Neuronal stem cell (in vitro differentiated cells): ENCODE results near the gene CENPO.

ENCODE experiments used
- DNase-seq: peaks from one replicate; pipeline ENCODE4 v3.0.0-alpha.2; 2013; ENCODE audit warnings: low spot score
- H2AFZ ChIP-seq: one replicate; pipeline ENCODE4 v1.6.1; 2013; ENCODE audit warnings: mild to moderate bottlenecking, low read length, inconsistent platforms
- H2AK5ac ChIP-seq: 2 replicates; pipeline ENCODE4 v1.6.1; 2013; ENCODE audit warnings: low read depth, mild to moderate bottlenecking, inconsistent platforms, low read length, moderate library complexity, mixed read lengths
- H2BK120ac ChIP-seq: 2 replicates; pipeline ENCODE4 v1.6.1; 2013; ENCODE audit warnings: low read depth, mild to moderate bottlenecking, inconsistent platforms, low read length, moderate library complexity, mixed read lengths
- H2BK12ac ChIP-seq: one replicate; pipeline ENCODE4 v1.6.1; 2013; ENCODE audit warnings: low read length, inconsistent platforms
- H2BK15ac ChIP-seq: 2 replicates; pipeline ENCODE4 v1.6.1; 2013; ENCODE audit warnings: mild to moderate bottlenecking, low read length, inconsistent platforms, mixed read lengths
- H2BK5ac ChIP-seq: one replicate; pipeline ENCODE4 v1.6.1; 2013; ENCODE audit warnings: inconsistent platforms, mild to moderate bottlenecking, low read length, moderate library complexity
- H3K14ac ChIP-seq: one replicate; pipeline ENCODE4 v1.6.1; 2013; ENCODE audit warnings: low read length, inconsistent platforms
- H3K18ac ChIP-seq: 2 replicates; pipeline ENCODE4 v1.6.1; 2013; ENCODE audit warnings: low read length, inconsistent platforms
- H3K23ac ChIP-seq: 2 replicates; pipeline ENCODE4 v1.6.1; 2013; ENCODE audit warnings: low read depth, mild to moderate bottlenecking, mixed read lengths, low read length, inconsistent platforms; ENCODE audit not compliant: poor library complexity
- H3K27ac ChIP-seq: replicated peaks from 3 replicates; pipeline ENCODE4 v1.5.1; 2013; ENCODE audit warnings: low read length, inconsistent platforms
- H3K27me3 ChIP-seq, 3 experiments: 2 replicates each; pipeline ENCODE4 v1.6.1; 2013; ENCODE audit warnings: low read length in 3 of 3, mild to moderate bottlenecking in 2 of 3, inconsistent platforms in 1 of 3, low read depth in 1 of 3, mixed read lengths in 1 of 3, moderate library complexity in 1 of 3; ENCODE audit not compliant: control insufficient read depth in 3 of 3, insufficient read depth in 3 of 3
- H3K36me3 ChIP-seq, 2 donors: replicated peaks in 1 of 2; 2 replicates each; pipeline ENCODE4 v1.6.1; 2013; ENCODE audit warnings: low read length in 2 of 2; ENCODE audit not compliant: control insufficient read depth in 2 of 2, insufficient read depth in 2 of 2
- H3K4ac ChIP-seq: 2 replicates; pipeline ENCODE4 v1.6.1; 2013; ENCODE audit warnings: inconsistent platforms, mild to moderate bottlenecking, low read length, moderate library complexity
- H3K4me1 ChIP-seq, 2 donors: 1 replicate in 1 of 2; 2 replicates in 1 of 2; pipeline ENCODE4 v1.6.1; 2013; ENCODE audit warnings: low read length in 2 of 2, low read depth in 1 of 2; ENCODE audit not compliant: control insufficient read depth in 2 of 2, insufficient read depth in 1 of 2
- H3K4me2 ChIP-seq: one replicate; pipeline ENCODE4 v1.6.1; 2013; ENCODE audit warnings: mild to moderate bottlenecking, low read length, inconsistent platforms; ENCODE audit not compliant: insufficient read depth, poor library complexity, severe bottlenecking
- H3K4me3 ChIP-seq, 2 donors: 2 replicates each; pipeline ENCODE4 v1.5.1; 2013; ENCODE audit warnings: low read length in 2 of 2, mild to moderate bottlenecking in 2 of 2, inconsistent platforms in 1 of 2, moderate library complexity in 1 of 2
- H3K79me1 ChIP-seq: one replicate; pipeline ENCODE4 v1.6.1; 2013; ENCODE audit warnings: low read depth, mild to moderate bottlenecking, inconsistent platforms, low read length, moderate library complexity
- H3K9ac ChIP-seq: one replicate; pipeline ENCODE4 v1.6.1; 2013; ENCODE audit warnings: mild to moderate bottlenecking, low read depth, low read length, inconsistent platforms; ENCODE audit not compliant: poor library complexity
- H3K9me3 ChIP-seq, 2 donors: replicated peaks in 1 of 2; 2 replicates each; pipeline versions ENCODE3 to v1.6.1; 2013; ENCODE audit warnings: low read length in 2 of 2, mild to moderate bottlenecking in 2 of 2, inconsistent platforms in 1 of 2, low read depth in 1 of 2, mixed read lengths in 1 of 2, moderate library complexity in 1 of 2; ENCODE audit not compliant: control insufficient read depth in 2 of 2, insufficient read depth in 1 of 2
- H4K8ac ChIP-seq: one replicate; pipeline ENCODE4 v1.6.1; 2013; ENCODE audit warnings: low read depth, mild to moderate bottlenecking, inconsistent platforms, low read length, moderate library complexity
- H4K91ac ChIP-seq: one replicate; pipeline ENCODE4 v1.6.1; 2013; ENCODE audit warnings: low read length, low read depth, mild to moderate bottlenecking, inconsistent platforms; ENCODE audit not compliant: poor library complexity
- WGBS, 2 donors: extraction: QIAGEN DNeasy Blood & Tissue Kit; methylation state at CpG; one replicate each; pipeline ENCODE4 v1.1.7; 2013; ENCODE audit warnings: missing lambda C conversion rate in 2 of 2, mixed read lengths in 1 of 2; ENCODE audit not compliant: insufficient read length in 2 of 2, insufficient replicate concordance in 1 of 2; ENCODE audit errors: extremely low coverage in 2 of 2; 5-methylcytosine and 5-hydroxymethylcytosine counted together

CENPO gene

GRCh38 chr2:24761866-24762265 lies 31.4 kb upstream of the CENPO start:
- H3K18ac ChIP-seq = no peak overlapping the region
- H3K23ac ChIP-seq = no peak overlapping the region
- no peak overlapping the region for H2BK12ac ChIP-seq
- no peaks in the 10 kb centered on the region for H3K79me1 ChIP-seq
- H2BK15ac ChIP-seq = no peak overlapping the region
- H3K9me3 ChIP-seq = peaks cover 0 to 6% of the 10 kb centered on the region in 2 donors
- H4K8ac ChIP-seq = no peak overlapping the region
- H2AFZ ChIP-seq = no peak overlapping the region
- H3K4me1 ChIP-seq = peaks cover 0 to 3% of the 10 kb centered on the region in 2 donors
- H3K4me2 ChIP-seq = no peak overlapping the region
- no peak overlapping the region for H4K91ac ChIP-seq
- WGBS, 2 donors = no CpG with 5 or more reads among the region's 5 CpGs
- H2BK5ac ChIP-seq = no peak overlapping the region
- H2AK5ac ChIP-seq = no peak overlapping the region
- H3K4me3 ChIP-seq = no peak overlapping the region
- H3K27me3 ChIP-seq = no peaks in the 10 kb centered on the region
- H3K9ac ChIP-seq = no peak overlapping the region
- no peak for DNase-seq
- H2BK120ac ChIP-seq = no peak overlapping the region
- no peak overlapping the region for H3K4ac ChIP-seq
- no peak overlapping the region for H3K27ac ChIP-seq
- H3K36me3 ChIP-seq = peaks cover 8 to 67% of the 10 kb centered on the region in 2 donors
- H3K14ac ChIP-seq = no peak overlapping the region

DNA sequence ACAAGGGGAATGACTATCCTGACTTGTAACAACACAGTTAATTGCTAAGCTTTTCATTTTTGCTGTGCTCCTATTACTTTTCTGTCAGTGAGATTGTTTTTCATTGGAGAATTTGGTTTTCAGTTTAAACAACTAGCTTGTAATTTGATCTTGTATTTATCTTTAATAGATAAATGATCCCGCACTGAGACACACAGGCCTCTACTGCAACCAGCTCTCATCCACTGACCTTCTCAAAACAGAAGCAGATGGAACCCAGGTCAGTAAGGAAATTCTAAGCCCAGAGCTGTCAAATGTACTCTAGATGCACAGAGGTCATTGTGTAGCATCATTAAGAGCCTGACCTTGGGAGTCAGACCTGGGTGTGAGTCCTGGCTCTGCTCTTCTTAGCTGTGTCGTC lies 30.7 kb upstream of the CENPO start:
- no peaks in the 10 kb centered on the region for H3K79me1 ChIP-seq
- no peak overlapping the region for H2BK5ac ChIP-seq
- no peaks in the 10 kb centered on the region for H3K27me3 ChIP-seq
- H3K4ac ChIP-seq = no peak overlapping the region
- H2BK12ac ChIP-seq = no peak overlapping the region
- H3K4me2 ChIP-seq = no peak overlapping the region
- H4K91ac ChIP-seq = no peak overlapping the region
- H3K27ac ChIP-seq = no peak overlapping the region
- no peak overlapping the region for H3K9ac ChIP-seq
- H3K36me3 ChIP-seq = peaks cover 8 to 67% of the 10 kb centered on the region in 2 donors
- no peak overlapping the region for H2BK15ac ChIP-seq
- WGBS, 2 donors = no CpG with 5 or more reads among the region's 2 CpGs
- no peak overlapping the region for H3K14ac ChIP-seq
- H2AK5ac ChIP-seq = no peak overlapping the region
- peaks cover 0 to 3% of the 10 kb centered on the region in 2 donors for H3K4me1 ChIP-seq
- no peak for DNase-seq
- H3K18ac ChIP-seq = no peak overlapping the region
- H2AFZ ChIP-seq = no peak overlapping the region
- no peak overlapping the region for H3K4me3 ChIP-seq
- H2BK120ac ChIP-seq = no peak overlapping the region
- peaks cover 0 to 6% of the 10 kb centered on the region in 2 donors for H3K9me3 ChIP-seq
- H3K23ac ChIP-seq = no peak overlapping the region
- H4K8ac ChIP-seq = no peak overlapping the region

GRCh38 chr2:24763843-24764242 lies 29.4 kb upstream of the CENPO start:
- Histone ChIP-seq H3K4ac (no peak overlapping the region), H4K91ac (no peak overlapping the region), H3K18ac (no peak overlapping the region), H2BK15ac (no peak overlapping the region), H2BK120ac (no peak overlapping the region), H2AFZ (no peak overlapping the region), H4K8ac (no peak overlapping the region), H3K36me3 (peaks cover 6 to 67% of the 10 kb centered on the region in 2 donors), H3K9ac (no peak overlapping the region), H3K79me1 (no peaks in the 10 kb centered on the region), H3K9me3 (peaks cover 0 to 6% of the 10 kb centered on the region in 2 donors), H3K27ac (no peak overlapping the region), H3K14ac (no peak overlapping the region), H2AK5ac (no peak overlapping the region), H2BK12ac (no peak overlapping the region), H3K4me1 (peaks cover 0 to 3% of the 10 kb centered on the region in 2 donors), H3K27me3 (no peaks in the 10 kb centered on the region), H3K4me3 (no peak overlapping the region), H3K4me2 (no peak overlapping the region), H3K23ac (no peak overlapping the region), H2BK5ac (no peak overlapping the region)
- WGBS, 2 donors = no CpG with 5 or more reads among the region's 4 CpGs
- DNase-seq = no peak

GRCh38 chr2:24766609-24767008 lies 26.6 kb upstream of the CENPO start:
- Histone ChIP-seq H4K8ac (no peak overlapping the region), H3K9ac (no peak overlapping the region), H3K18ac (no peak overlapping the region), H3K4ac (no peak overlapping the region), H2BK12ac (no peak overlapping the region), H3K14ac (no peak overlapping the region), H3K27ac (no peak overlapping the region), H3K27me3 (no peaks in the 10 kb centered on the region), H3K4me1 (peaks cover 0 to 3% of the 10 kb centered on the region in 2 donors), H3K36me3 (peaks cover 10 to 61% of the 10 kb centered on the region in 2 donors), H2BK15ac (no peak overlapping the region), H3K9me3 (peaks cover 2 to 11% of the 10 kb centered on the region in 2 donors), H3K4me2 (no peak overlapping the region), H3K4me3 (no peak overlapping the region), H2AK5ac (no peak overlapping the region), H2BK5ac (no peak overlapping the region), H2AFZ (no peak overlapping the region), H3K79me1 (no peaks in the 10 kb centered on the region), H4K91ac (no peak overlapping the region), H3K23ac (no peak overlapping the region), H2BK120ac (no peak overlapping the region)
- no peak for DNase-seq
- WGBS, 2 donors = no CpG with 5 or more reads among the region's 6 CpGs
